IPS-15b (cell line): Measurements from ENCODE around the gene MTFMT.

Experiments
- H3K27me3 ChIP-seq: one replicate; pipeline ENCODE4 v1.6.1; 2013; ENCODE audit warnings: low read length; ENCODE audit not compliant: control insufficient read depth, insufficient read depth
- H3K36me3 ChIP-seq: one replicate; pipeline ENCODE4 v1.6.1; 2013; ENCODE audit warnings: low read length; ENCODE audit not compliant: control insufficient read depth, insufficient read depth
- H3K4me1 ChIP-seq: one replicate; pipeline ENCODE4 v1.6.1; 2013; ENCODE audit warnings: mild to moderate bottlenecking, low read length; ENCODE audit not compliant: control insufficient read depth, insufficient read depth
- H3K4me3 ChIP-seq: one replicate; pipeline ENCODE4 v1.5.1; 2013; ENCODE audit warnings: low read depth, low read length
- H3K9ac ChIP-seq: one replicate; pipeline ENCODE4 v1.6.1; 2013; ENCODE audit warnings: low read depth, mild to moderate bottlenecking, low read length
- H3K9me3 ChIP-seq: one replicate; pipeline ENCODE4 v1.6.1; 2013; ENCODE audit warnings: mild to moderate bottlenecking, low read length; ENCODE audit not compliant: control insufficient read depth, insufficient read depth

Gene MTFMT

DNA sequence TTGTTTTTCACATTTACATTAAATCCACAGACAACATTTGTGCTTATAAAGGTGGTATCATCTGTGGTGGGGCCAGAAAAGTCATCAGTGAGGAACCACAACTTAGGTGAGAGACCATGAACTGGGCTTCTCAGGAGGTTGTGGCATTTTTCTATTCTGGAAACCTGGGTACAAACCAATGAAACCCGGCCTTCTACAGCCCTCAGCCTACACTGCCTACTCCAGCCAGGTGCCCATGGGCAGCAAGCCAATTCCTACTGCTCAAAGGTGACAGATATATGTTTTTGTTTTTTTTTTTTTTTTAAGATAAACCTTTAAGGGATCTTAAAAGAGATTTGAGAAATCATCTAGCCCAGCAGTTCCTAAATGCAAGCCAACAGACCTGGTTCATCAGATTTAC, 60.0 kb downstream of the MTFMT start:
- Histone ChIP-seq H3K4me1 (no peaks in the 10 kb centered on the region), H3K9ac (no peak overlapping the region), H3K9me3 (no peaks in the 10 kb centered on the region), H3K4me3 (no peak overlapping the region), H3K27me3 (no peaks in the 10 kb centered on the region), H3K36me3 (peaks cover 10% of the 10 kb centered on the region)

DNA sequence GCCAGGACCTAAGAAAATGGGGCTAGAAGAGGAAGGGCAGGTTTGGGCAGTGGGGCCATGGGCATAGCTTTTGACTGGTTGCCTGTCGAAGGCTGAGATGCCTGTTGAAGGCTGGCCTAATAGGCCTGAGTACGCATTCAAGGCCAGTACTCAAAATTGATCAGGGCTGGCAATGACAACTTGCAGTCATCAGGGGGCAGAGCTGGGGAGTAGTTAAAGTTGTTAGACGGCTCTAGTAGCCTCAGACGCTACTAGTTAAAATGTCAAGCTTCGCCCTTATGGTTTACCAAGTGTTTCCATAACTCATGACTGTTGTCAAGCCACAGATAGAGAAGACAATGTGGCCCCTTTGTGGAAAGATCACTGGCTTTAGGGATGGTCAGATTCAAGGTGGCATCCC, 68.4 kb downstream of the MTFMT start:
- H3K9me3 ChIP-seq = no peaks in the 10 kb centered on the region
- no peaks in the 10 kb centered on the region for H3K27me3 ChIP-seq
- no peaks in the 10 kb centered on the region for H3K4me1 ChIP-seq
- H3K4me3 ChIP-seq = no peak overlapping the region
- H3K9ac ChIP-seq = no peak overlapping the region
- H3K36me3 ChIP-seq = peaks cover 12% of the 10 kb centered on the region

DNA sequence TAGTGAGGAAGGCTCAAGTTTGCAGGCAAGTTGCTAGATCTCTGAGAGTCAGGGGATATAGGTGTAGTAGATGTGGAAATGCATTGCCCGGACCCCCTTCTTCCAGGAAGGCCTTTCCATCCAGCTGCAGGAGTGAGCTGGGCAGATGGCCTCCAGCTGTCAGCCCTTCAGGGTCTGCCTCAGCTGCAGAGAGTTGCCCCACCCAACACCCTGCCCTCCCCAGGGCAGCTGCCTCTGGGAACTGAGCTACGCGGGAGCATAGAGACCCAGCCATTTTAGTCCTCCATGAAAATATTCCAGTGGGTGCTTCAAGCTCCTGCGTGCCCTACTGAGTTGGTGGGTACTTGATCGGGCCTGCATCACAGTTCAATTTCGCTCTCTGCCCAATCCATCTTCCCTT, 69.3 kb downstream of the MTFMT start:
- no peaks in the 10 kb centered on the region for H3K27me3 ChIP-seq

DNA sequence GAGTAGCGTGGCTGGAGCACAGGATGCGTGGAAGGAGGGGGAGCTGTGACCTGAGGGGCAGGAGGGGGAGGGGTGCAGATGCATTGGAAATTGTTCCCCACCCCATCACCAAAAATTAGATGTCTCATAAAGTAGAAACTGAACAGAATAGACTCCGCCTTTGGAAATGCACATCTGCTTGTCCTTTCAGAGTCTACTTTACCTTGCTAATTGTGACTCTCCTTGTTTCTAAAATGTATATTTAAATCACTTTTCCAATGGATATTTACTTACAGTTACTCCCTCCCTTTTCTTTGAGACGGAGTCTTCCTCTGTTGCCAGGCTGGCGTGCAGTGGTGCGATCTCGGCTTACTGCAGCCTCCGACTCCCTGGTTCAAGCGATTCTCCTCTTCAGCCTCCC, 70.3 kb downstream of the MTFMT start:
- Histone ChIP-seq H3K9ac (no peak overlapping the region), H3K4me3 (no peak overlapping the region), H3K36me3 (peaks cover 12% of the 10 kb centered on the region), H3K27me3 (no peaks in the 10 kb centered on the region), H3K4me1 (no peaks in the 10 kb centered on the region), H3K9me3 (no peaks in the 10 kb centered on the region)

More for the DNA sequence above, 69.3 kb downstream of the MTFMT start:
- H3K9ac ChIP-seq = no peak overlapping the region
- H3K36me3 ChIP-seq = peaks cover 12% of the 10 kb centered on the region
- H3K9me3 ChIP-seq = no peaks in the 10 kb centered on the region
- H3K4me1 ChIP-seq = no peaks in the 10 kb centered on the region
- no peak overlapping the region for H3K4me3 ChIP-seq

DNA sequence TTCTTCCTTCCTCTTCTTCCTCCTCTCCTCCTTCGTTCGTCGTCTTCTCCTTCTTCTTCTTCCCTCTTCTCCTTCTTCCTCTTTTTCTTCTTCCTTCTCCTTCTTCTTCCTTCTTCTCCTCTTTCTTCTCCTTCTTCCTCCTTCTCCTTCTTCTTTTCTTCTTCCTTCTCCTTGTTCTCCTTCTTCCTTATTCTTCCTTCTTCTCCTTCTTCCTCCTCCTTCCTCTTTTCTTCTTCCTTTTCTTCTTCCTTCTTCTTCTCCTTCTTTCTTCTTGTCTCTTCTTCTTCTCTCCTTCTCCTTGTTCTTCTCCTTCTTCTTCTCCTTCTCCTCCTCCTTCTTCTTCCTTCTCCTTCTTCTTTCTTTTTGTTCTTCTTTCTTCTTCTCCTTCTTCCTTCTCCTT, 75.0 kb downstream of the MTFMT start:
- H3K9me3 ChIP-seq = no peaks in the 10 kb centered on the region
- H3K4me3 ChIP-seq = no peak overlapping the region
- H3K9ac ChIP-seq = no peak overlapping the region
- no peaks in the 10 kb centered on the region for H3K27me3 ChIP-seq
- H3K36me3 ChIP-seq = peaks cover 2% of the 10 kb centered on the region
- no peaks in the 10 kb centered on the region for H3K4me1 ChIP-seq

DNA sequence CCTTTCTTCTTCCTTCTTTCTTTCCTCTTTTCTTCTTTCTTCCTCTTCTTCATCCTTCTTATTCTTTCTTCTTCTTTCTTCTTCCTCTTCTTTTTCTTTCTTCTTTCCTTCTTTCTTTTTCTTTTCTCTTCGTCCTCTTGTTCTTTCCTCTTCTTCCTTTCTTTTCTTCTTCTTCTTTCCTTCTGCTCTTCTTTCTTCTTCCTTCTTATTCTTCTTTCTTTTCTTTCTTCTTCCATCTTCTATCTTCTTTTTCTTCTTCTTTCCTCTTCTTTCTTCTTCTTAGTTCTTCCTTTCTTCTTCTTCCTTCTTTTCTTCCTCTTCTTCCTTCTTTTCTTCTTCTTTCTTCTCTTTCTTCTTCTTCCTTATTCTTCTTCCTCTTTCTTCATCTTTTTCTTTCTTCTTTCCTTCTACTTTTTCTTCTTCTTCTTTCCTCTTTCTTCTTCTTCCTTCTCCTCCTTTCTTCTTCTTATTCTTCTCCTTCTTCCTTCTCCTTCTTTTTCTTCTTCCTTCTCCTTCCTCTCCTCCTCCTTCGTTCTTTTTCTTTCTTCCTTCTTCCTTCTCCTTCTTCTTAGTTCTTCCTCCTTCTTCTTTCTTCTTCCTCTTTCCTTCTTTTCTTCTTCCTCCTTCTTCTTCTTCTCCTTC, 77.5 kb downstream of the MTFMT start:
- H3K4me1 ChIP-seq = no peaks in the 10 kb centered on the region
- no peak overlapping the region for H3K9ac ChIP-seq
- no peak overlapping the region for H3K4me3 ChIP-seq
- no peaks in the 10 kb centered on the region for H3K27me3 ChIP-seq
- H3K9me3 ChIP-seq = no peaks in the 10 kb centered on the region
- peaks cover 3% of the 10 kb centered on the region for H3K36me3 ChIP-seq
